ENCODE results near the gene TEX35.
A peak's percentile ranks its signal among the peaks of the same experiment; 100 is the strongest.

Gene TEX35

GRCh38 chr1:178521241-178521640 is 8.3 kb downstream of the TEX35 start:
- DNase-seq: no peak

- DNase-seq: no peak
Observed at GRCh38 chr1:178527117-178527516, 14.2 kb downstream of the TEX35 start.

GRCh38 chr1:178528228-178528952 is 15.5 kb downstream of the TEX35 start:
- DNase-seq: no peak

- no peak for DNase-seq
Observed at GRCh38 chr1:178528953-178529335, 16.0 kb downstream of the TEX35 start.

GRCh38 chr1:178529364-178530036 is 16.6 kb downstream of the TEX35 start:
- no peak for DNase-seq

- DNase-seq: no peak
Observed at GRCh38 chr1:178530037-178530402, 17.1 kb downstream of the TEX35 start.

- DNase-seq: no peak
Observed at GRCh38 chr1:178530502-178530901, 17.6 kb downstream of the TEX35 start.

GRCh38 chr1:178531887-178532286 is 19.0 kb downstream of the TEX35 start:
- DNase-seq: no peak

- DNase-seq: peak; percentile 48
Observed at GRCh38 chr1:178532392-178532791, 19.5 kb downstream of the TEX35 start.

- no peak for DNase-seq
Observed at GRCh38 chr1:178533121-178533946, 20.4 kb downstream of the TEX35 start.

- no peak for DNase-seq
Observed at GRCh38 chr1:178534137-178534868, 21.4 kb downstream of the TEX35 start.

GRCh38 chr1:178536329-178536728 is 23.4 kb downstream of the TEX35 start:
- DNase-seq: no peak

- DNase-seq: no peak
Observed at GRCh38 chr1:178536844-178537371, 24.0 kb downstream of the TEX35 start.

- DNase-seq: no peak
Observed at GRCh38 chr1:178537382-178538090, 24.6 kb downstream of the TEX35 start.

- no peak for DNase-seq
Observed at GRCh38 chr1:178538192-178538916, 25.4 kb downstream of the TEX35 start.

- no peak for DNase-seq
Observed at GRCh38 chr1:178539291-178539690, 26.4 kb downstream of the TEX35 start.

- no peak for DNase-seq
Observed at GRCh38 chr1:178540204-178540603, 27.3 kb downstream of the TEX35 start.

- no peak for DNase-seq
Observed at GRCh38 chr1:178540646-178541045, 27.7 kb downstream of the TEX35 start.

GRCh38 chr1:178541379-178541778 is 28.5 kb downstream of the TEX35 start:
- no peak for DNase-seq

- DNase-seq: no peak
Observed at GRCh38 chr1:178541829-178542553, 29.1 kb downstream of the TEX35 start.
